Heart left ventricle (tissue), 16 donors: ENCODE measurements around the gene CDC27. TPM values are rescaled to one million over a fixed set of nuclear protein-coding genes. Genes with fewer than 3 reads are reported as not detected.
A peak's percentile ranks its signal among the peaks of the same experiment; 100 is the strongest.

Source experiments
- ATAC-seq, 4 donors: fragments of 200-7000 bp; cut with Tn5 transposase; one replicate each; pipeline ENCODE4 v1.9.1; 2020 to 2022; ENCODE audit warnings: moderate library complexity in 4 of 4, mild to moderate bottlenecking in 3 of 4, moderate number of reproducible peaks in 1 of 4
- DNase-seq, 5 donors: peaks; one replicate each; pipeline ENCODE4 v3.0.0-alpha.2; 2020
- H3K27ac ChIP-seq, 12 donors: fragments of 200-600 bp; sonication (generic) in 4 of 12; one replicate each; pipeline versions ENCODE4 v1.5.0 to v1.8.0; 2016 to 2022; ENCODE audit warnings: mild to moderate bottlenecking in 2 of 12
- H3K27me3 ChIP-seq, 9 donors: fragments of 200-600 bp; sonication (generic) in 2 of 9; one replicate each; pipeline versions ENCODE4 v1.5.1 to v1.8.0; 2016 to 2022; ENCODE audit warnings: mild to moderate bottlenecking in 3 of 9
- H3K36me3 ChIP-seq, 9 donors: fragments of 200-600 bp; sonication (generic) in 2 of 9; one replicate each; pipeline versions ENCODE4 v1.5.0 to v1.8.0; 2018 to 2022; ENCODE audit warnings: mild to moderate bottlenecking in 2 of 9
- H3K4me1 ChIP-seq, 12 donors: fragments of 200-600 bp; sonication (generic) in 4 of 12; one replicate each; pipeline versions ENCODE4 v1.5.0 to v1.8.0; 2016 to 2022; ENCODE audit warnings: mild to moderate bottlenecking in 3 of 12
- H3K4me3 ChIP-seq, 12 donors: fragments of 200-600 bp; sonication (generic) in 4 of 12; one replicate each; pipeline versions ENCODE4 v1.5.0 to v1.8.0; 2017 to 2022; ENCODE audit warnings: mild to moderate bottlenecking in 9 of 12, moderate library complexity in 4 of 12
- H3K9me3 ChIP-seq, 12 donors: fragments of 200-600 bp; sonication (generic) in 4 of 12; one replicate each; pipeline versions ENCODE4 v1.5.0 to v1.8.0; 2016 to 2022; ENCODE audit warnings: mild to moderate bottlenecking in 1 of 12
- POLR2A ChIP-seq, 2 donors: fragments of 450-650 bp; IDR thresholded peaks; one replicate each; pipeline ENCODE4 v1.6.1; 2017; ENCODE audit warnings: antibody characterized with exemption in 2 of 2, mild to moderate bottlenecking in 2 of 2, moderate library complexity in 2 of 2
- WGBS, 4 donors: extraction: QIAGEN DNeasy Blood & Tissue Kit in 2 of 4; methylation state at CpG; one replicate each; pipeline versions ENCODE4 v1.1.5 to v1.1.7; 2013 to 2018; 5-methylcytosine and 5-hydroxymethylcytosine counted together
- intact Hi-C, 10 donors: fragments of 100-400 bp; cut with DNase I; formaldehyde crosslinking; loops; one replicate each; pipeline versions ENCODE4 v1.11.1 to v1.14.2; 2022
- polyA plus RNA-seq, 2 donors: library from polyadenylated mRNA; stranded (reverse); fragments of 200-250 nt; gene quantifications; one replicate each; pipeline ENCODE4 v1.2.3, GENCODE V29; 2013
- total RNA-seq, 9 donors: library from RNA; depleted of rRNA in 2 of 9; stranded (reverse); fragments of >200 nt in 2 of 9; fragmentation: NEBNext Ultra II Directional in 3 of 9; extraction: Animal tissue kit (Norgen Biotek cat#: 25700) in 3 of 9; gene quantifications; one replicate each; pipeline versions ENCODE4 v1.1.0 to v1.2.4, GENCODE V29; 2016 to 2023
- TF ChIP-seq, protein P1 (sequence below), 12 donors: fragments of 200-600 bp; sonication (generic) in 4 of 12; IDR thresholded peaks; one replicate each; pipeline versions ENCODE4 v1.5.0 to v1.8.0; 2018 to 2022; ENCODE audit warnings: antibody characterized with exemption in 12 of 12, mild to moderate bottlenecking in 5 of 12
- donor health status: ischemic (EF 13 %, LVEDD 7.1; RV severe dilation, severe dysfunction).
- donor health status: healthy with polysubstance abuse.
- donor health status: DM: no; HTN: yes; CAD: no.
- donor health status: DM: no; HTN: no; CAD: no.
- donor health status: ischemic (EF 25% LVEDD 6.9; RV normal size, moderate dysfunction).
- donor health status: ischemic (EF 25% LVEDD 5.7; RV mildly dilated, moderate dysfunction).
- donor health status: healthy.
- donor health status: DM: yes; HTN: yes; CAD: no.
- donor health status: ischemic (EF 35%, LVEDD 5.7; RV mildly dilated, moderate dysfunction).
- donor health status: nonischemic (EF 11% LVEDD 7.7; RV severe dilation, severe dysfunction).
- donor health status: DM: yes; HTN: yes; CAD: no.
- donor health status: PGD.
- donor health status: ischemic (EF 29% LVEDD 5.4; RV normal size, mild dysfunction).
- donor health status: nonischemic (EF 23%, LVEDD 6.1; RV moderate dilation, normal function).

Gene CDC27
- total and polyA plus RNA-seq, 11 donors = 10.4 to 110 (median 78.0) TPM

DNA sequence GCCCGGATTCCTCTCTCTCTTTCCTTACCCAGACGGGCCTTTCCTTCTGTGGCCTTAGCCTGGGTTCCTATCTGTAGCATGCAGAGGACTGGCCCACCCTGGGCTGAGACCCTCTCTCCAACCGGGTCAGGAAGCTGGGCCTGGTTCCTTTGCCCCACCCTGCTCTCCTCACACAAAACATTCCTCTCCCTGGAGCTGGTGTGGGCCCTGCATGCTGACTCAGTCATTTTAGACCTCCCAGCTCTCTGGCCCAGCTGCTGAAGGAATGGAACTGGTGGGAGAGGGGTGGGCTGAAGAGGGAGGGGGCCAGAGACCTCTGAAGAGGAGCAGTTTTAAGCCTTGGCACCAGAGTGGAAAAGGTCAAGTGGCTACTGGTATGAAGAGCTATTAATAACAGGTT is 21.0 kb upstream of the CDC27 start:
- 32 to 62% (median 44%) methylated on average over 3 of the region's 3 CpGs for whole genome bisulfite sequencing, 4 donors

GRCh38 chr17:47209499-47209898 is 20.4 kb upstream of the CDC27 start:
- Histone ChIP-seq H3K27me3 (no peaks in the 10 kb centered on the region), H3K36me3 (no peaks in the 10 kb centered on the region), H3K4me3 (peak overlapping the region in 1 of 12 donors; percentile 6), H3K4me1 (peaks cover 0 to 40% (median 27%) of the 10 kb centered on the region in 12 donors), H3K27ac (peak overlapping the region in 1 of 12 donors; percentile 44), H3K9me3 (no peaks in the 10 kb centered on the region)
- ATAC-seq = no peak
- 66 to 73% (median 70%) methylated on average over 3 of the region's 3 CpGs for WGBS, 4 donors
- intact Hi-C loops = no loop called here
- TF ChIP-seq, protein P1, sequence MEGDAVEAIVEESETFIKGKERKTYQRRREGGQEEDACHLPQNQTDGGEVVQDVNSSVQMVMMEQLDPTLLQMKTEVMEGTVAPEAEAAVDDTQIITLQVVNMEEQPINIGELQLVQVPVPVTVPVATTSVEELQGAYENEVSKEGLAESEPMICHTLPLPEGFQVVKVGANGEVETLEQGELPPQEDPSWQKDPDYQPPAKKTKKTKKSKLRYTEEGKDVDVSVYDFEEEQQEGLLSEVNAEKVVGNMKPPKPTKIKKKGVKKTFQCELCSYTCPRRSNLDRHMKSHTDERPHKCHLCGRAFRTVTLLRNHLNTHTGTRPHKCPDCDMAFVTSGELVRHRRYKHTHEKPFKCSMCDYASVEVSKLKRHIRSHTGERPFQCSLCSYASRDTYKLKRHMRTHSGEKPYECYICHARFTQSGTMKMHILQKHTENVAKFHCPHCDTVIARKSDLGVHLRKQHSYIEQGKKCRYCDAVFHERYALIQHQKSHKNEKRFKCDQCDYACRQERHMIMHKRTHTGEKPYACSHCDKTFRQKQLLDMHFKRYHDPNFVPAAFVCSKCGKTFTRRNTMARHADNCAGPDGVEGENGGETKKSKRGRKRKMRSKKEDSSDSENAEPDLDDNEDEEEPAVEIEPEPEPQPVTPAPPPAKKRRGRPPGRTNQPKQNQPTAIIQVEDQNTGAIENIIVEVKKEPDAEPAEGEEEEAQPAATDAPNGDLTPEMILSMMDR (IDR thresholded peaks at IDR 0.05) = no peak
- no peak for DNase-seq

More for the DNA sequence above, 21.0 kb upstream of the CDC27 start:
- Histone ChIP-seq H3K4me1 (peaks cover 0 to 34% (median 21%) of the 10 kb centered on the region in 12 donors), H3K27ac (peak overlapping the region in 4 of 12 donors; percentile 2 to 44 (median 16)), H3K27me3 (no peaks in the 10 kb centered on the region), H3K36me3 (no peaks in the 10 kb centered on the region), H3K4me3 (peak overlapping the region in 1 of 12 donors; percentile 10), H3K9me3 (no peaks in the 10 kb centered on the region)
- DNase-seq = no peak
- TF ChIP-seq POLR2A (IDR thresholded peaks at IDR 0.05) = no peak
- TF ChIP-seq, protein P1 (IDR thresholded peaks at IDR 0.05) = no peak
- intact Hi-C loops = no loop called here
- peak in 3 of 4 donors; percentile 8 to 43 (median 37) for ATAC-seq

- TF ChIP-seq POLR2A (IDR thresholded peaks at IDR 0.05) = no peak
- TF ChIP-seq, protein P1 (IDR thresholded peaks at IDR 0.05) = no peak
- Histone ChIP-seq H3K36me3 (no peaks in the 10 kb centered on the region), H3K4me1 (peaks cover 0 to 46% (median 33%) of the 10 kb centered on the region in 12 donors), H3K4me3 (peak within 1 kb of the TSS in 1 of 12 donors; percentile 10), H3K9me3 (no peaks in the 10 kb centered on the region), H3K27me3 (no peaks in the 10 kb centered on the region), H3K27ac (peak within 1 kb of the TSS in 4 of 12 donors; percentile 6 to 44 (median 18))
- intact Hi-C loops = no loop called here
- DNase-seq (no peak), ATAC-seq (no peak)
- 45 to 65% (median 50%) methylated on average over 6 of the region's 6 CpGs for WGBS, 4 donors
Observed at GRCh38 chr17:47208744-47209488, 19.8 kb upstream of the CDC27 start, which contains the start of gene MYL4. MYL4 (plus strand) TSS chr17:47209348; CDS start chr17:47209423, 75 bp downstream.

- H3K4me3 ChIP-seq = no peak overlapping the region
- 80 to 87% (median 85%) methylated on average over 8 of the region's 8 CpGs for WGBS, 4 donors
- H3K4me1 ChIP-seq = peaks cover 0 to 51% (median 39%) of the 10 kb centered on the region in 12 donors
- no peak for TF ChIP-seq POLR2A (IDR thresholded peaks at IDR 0.05)
- no peaks in the 10 kb centered on the region for H3K36me3 ChIP-seq
- no peaks in the 10 kb centered on the region for H3K27me3 ChIP-seq
- DNase-seq = no peak
- intact Hi-C loops = no loop called here
- H3K27ac ChIP-seq = peak overlapping the region in 1 of 12 donors; percentile 88
- no peaks in the 10 kb centered on the region for H3K9me3 ChIP-seq
- no peak for ATAC-seq
Observed at GRCh38 chr17:47207143-47208067, 18.3 kb upstream of the CDC27 start.
